Measurements from ENCODE around the gene REM2.

REM2 gene

DNA sequence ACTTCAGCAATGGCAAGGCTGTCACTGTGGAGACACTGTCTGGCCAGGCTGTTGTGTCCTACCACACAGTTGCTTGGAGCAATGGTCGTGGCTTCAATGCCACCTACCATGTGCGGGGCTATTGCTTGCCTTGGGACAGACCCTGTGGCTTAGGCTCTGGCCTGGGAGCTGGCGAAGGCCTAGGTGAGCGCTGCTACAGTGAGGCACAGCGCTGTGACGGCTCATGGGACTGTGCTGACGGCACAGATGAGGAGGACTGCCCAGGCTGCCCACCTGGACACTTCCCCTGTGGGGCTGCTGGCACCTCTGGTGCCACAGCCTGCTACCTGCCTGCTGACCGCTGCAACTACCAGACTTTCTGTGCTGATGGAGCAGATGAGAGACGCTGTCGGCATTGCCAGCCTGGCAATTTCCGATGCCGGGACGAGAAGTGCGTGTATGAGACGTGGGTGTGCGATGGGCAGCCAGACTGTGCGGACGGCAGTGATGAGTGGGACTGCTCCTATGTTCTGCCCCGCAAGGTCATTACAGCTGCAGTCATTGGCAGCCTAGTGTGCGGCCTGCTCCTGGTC lies 7.2 kb upstream of the REM2 start:
- DNase-seq: no peak

DNA sequence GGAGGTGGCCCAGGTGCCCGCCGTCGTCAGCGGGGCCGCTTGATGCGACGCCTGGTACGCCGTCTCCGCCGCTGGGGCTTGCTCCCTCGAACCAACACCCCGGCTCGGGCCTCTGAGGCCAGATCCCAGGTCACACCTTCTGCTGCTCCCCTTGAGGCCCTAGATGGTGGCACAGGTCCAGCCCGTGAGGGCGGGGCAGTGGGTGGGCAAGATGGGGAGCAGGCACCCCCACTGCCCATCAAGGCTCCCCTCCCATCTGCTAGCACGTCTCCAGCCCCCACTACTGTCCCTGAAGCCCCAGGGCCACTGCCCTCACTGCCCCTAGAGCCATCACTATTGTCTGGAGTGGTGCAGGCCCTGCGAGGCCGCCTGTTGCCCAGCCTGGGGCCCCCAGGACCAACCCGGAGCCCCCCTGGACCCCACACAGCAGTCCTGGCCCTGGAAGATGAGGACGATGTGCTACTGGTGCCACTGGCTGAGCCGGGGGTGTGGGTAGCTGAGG lies 6.0 kb upstream of the REM2 start:
- DNase-seq: no peak

DNA sequence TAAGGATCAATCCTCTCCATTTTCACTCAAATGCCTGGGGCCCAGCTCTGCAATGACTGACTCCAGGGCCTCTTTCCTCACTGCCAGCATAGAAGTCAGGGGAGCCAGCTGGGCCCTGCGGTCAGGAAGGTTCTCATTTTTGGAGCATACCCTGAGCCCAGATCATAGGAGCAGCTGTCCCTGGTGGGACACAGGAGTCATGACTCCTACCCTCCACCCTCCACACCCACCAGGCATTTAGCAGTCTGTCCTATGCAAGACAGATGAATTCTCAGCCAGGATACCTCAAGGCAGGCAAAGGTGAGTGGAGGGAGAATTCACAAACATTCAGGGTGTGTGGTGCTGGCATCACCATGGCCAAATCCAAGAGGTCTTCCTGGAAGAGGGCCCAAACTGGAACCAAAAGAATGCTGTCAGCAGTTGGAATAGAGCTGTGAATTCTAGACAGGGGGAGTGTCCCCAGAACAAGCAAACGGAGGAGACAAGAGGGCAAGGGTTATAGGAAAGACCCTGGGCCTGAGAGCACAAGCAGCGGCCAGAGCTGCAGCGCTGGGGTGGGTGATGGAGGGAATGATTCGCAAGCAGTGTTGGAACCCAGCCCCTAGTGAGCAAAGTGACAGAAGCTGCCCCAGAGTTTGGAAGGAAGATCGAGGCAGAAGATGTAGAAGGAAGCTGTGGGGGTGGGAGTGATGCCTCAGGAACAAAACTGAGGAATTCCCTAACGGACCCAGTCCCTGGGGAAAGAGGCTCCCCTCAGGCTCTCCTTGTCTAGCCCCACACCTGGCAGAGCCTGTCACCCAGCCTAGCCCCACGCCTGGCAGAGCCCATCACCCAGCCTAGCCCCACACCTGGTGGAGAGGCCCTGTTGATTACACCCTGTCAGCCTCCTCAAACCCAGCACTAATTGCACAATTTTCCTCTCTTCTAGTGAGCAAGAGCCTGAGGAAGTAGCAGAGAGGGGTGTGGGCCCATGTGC lies 4.5 kb upstream of the REM2 start:
- DNase-seq: no peak

DNA sequence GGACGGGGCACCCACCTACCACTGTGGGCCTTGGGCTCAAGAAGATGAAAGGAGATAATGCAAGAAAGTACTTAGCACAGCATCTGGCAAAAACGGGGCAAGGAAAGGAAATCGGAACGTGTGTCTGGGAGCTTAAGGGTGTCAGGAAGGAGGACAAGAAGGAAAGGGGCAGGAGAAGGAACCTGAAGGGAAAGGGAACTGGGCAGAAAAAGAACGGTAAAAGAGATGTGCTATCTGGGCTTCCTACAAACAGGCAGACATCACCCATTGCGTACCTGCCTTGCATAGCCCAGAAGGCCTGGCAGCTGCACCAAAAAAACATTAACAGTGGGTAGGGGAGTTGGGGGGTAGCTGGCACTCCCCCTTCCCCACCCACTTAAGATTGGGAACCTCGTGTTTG lies 958 bp upstream of the REM2 start:
- no peak for DNase-seq

DNA sequence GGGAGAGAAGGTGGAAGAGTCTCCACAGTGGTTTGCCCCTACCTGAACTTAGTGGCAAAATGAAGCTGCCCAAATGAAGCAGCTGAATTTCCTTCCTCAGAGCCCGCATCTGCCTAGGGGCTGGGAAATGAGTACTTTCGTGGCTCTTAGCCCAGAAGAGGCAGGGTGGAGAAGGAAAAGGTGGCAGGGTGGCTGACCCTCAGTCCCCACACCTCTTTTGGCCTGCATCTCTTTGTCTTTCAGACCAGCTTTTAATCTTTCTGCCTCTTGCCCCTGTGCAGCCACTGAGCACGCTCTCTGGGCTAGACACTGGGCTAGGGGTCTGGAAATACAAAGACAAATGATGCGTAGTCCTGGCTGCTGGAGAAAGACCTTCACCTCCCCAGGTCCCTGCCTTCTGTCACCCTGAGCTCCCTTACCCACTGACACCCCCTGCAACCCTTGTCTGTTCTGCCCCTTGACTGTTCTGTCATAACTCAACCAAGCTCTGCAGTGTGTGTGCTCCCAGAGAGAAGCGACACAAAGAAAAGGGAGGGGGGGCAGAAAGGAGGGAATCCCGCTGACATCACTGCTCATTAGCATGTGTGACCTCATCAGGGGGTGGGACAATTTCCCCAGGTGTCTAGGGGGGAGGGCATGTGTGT lies 371 bp upstream of the REM2 start:
- peak; percentile 22 for DNase-seq

DNA sequence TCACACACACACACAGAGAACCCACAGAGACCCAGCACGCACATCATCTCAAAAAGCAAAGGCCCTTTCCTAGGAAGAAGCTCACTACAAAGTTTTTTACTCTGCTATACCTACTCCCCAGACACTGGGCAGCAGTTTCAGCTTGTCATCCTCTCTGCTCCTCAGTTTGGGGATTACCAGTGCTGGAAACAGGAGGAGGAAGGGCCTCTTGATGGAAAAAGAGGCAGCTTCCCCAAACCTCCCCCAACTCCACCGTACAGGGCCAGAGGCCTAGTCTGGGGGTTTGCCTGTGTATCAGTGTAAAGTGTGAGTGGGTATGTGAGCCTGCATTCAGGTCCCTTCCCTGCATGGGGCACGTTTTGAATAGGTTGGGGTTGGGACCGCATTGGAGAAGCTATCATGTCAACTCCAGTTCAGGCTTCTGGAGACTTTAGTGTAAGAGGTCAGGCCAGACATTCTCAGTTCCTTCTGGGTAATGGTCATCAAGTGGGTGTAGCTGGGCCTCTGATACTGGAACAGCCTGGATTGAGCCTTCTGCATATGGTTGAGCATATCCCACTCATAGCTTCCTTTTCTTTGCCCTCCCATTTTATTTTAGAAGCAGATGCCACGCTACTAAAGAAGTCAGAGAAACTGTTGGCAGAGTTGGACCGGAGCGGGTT lies 1.2 kb downstream of the REM2 start:
- DNase-seq: no peak

DNA sequence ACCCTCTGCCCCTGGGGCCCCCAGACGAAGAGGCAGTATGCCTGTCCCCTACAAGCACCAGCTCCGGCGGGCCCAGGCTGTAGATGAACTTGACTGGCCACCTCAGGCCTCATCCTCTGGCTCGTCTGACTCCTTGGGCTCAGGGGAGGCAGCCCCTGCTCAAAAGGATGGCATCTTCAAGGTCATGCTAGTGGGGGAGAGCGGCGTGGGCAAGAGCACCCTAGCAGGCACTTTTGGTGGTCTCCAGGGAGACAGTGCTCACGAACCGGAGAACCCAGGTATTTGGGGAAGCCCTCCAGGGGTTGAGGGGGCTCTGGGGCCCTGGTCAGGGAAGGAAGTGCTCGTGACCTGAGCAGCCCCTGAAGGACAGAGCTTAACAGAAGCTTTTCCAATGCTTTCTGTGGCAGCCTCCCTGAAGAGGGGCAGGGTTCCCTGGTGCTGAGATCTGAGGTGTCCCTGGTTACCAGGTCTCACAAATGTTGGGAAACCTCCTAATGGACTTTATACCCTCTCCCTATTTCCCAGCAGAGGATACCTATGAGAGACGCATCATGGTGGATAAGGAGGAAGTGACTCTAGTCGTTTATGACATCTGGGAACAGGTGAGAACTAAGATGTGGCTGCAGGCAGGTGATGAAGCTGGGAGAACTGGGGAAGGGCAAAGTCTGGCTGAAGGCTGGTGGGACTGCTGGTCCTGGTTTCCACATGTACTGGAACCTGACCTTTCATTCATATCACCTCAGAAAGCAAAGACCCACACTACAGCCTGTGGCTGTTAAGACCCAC lies 1.9 kb downstream of the REM2 start:
- DNase-seq: no peak

DNA sequence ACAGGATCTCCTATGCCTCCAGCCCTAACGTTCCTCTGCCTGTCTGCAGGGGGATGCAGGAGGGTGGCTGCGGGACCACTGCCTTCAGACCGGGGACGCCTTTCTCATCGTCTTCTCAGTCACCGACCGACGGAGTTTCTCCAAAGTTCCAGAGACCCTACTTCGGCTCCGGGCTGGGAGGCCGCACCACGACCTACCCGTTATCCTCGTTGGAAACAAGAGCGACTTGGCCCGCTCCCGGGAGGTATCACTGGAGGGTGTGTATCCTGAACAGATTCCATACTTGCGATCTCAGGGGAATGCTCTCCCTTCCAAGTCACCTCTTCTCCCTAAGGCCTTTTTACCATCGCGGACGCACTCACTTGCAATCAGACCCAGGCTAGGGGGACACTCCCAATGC lies 3.0 kb downstream of the REM2 start:
- DNase-seq: no peak

DNA sequence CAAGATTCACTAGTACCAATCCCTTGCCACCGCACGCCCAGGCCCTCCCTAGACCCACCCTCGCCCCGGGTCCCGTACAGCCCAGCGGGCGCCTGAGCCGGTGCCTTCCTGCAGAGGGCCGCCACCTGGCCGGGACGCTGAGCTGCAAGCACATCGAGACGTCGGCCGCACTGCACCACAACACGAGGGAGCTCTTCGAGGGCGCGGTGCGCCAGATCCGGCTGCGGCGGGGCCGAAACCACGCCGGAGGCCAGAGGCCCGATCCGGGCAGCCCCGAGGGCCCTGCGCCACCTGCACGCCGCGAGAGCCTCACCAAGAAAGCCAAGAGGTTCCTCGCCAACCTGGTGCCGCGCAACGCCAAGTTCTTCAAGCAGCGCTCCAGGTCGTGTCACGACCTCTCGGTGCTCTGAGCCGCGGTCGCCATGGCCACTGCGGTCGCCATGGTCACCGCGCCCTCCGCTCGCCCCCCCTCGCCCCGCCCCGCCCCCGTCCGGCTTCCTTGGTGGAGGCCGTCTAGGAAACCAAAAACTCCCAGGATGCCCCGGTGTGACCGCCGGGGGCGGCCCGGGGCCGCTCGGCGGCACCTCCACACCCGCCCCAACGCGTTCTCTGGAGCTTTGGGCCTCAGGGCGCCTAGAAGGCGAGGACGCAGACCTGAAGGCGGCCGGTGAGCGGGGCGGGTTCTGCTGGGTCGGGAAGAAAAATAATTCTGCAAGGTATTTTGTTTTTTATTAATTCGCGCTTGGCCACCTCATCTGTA lies 3.7 kb downstream of the REM2 start:
- DNase-seq: peak; percentile 60

DNA sequence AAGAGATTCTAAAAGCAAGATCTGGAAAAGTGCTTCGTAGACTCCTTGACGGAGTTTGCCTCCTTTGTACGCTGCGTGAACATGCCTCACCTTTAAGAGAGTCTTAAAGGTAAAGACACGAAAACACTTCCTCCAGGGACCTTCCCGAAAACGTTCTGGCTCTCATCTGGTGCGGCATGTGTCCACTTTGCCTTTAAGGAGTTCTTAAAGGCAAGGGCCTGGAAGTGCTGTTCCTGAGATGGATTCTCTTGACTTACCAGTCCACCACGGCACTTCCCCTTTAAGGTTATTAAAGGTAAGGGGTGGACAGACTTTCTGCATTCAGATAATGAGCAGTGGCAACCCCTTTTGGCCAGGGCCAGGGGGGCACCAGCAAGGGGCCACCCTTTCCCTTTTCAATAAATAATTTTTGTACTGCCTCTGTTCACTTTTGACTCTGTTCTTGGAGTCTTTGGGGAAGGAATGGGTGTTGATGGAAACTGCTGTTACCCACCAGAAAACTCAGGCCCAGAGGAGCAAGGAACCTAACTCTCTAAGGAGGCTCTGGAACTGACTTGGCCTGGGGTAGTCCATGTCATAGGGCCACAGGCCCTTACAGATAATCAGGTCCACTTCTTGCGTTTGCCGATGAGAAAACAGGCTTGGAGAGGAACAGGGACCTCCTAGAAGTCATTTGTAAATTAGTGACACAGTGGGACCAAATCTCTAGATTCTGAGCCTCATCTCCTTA lies 4.4 kb downstream of the REM2 start:
- DNase-seq: peak; percentile 97

DNA sequence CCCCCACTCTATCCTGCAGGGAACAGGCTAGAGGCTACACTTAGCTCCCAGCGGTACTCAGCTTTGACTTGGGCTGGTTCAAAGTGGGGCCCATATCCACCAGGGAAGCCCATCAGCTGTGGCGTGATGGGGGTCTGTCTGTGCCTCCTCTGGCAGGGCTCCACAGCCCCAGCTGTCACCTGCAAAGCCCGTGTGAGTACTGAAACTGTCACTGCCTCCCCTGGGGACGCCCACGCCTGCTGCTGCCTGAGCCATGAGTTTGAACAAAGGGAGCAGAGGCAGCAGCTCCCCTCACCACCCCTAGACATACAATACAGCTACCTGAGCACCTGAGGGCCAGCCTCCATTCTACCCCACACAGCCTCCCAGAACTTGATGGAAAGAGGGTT lies 5.0 kb downstream of the REM2 start:
- no peak for DNase-seq

DNA sequence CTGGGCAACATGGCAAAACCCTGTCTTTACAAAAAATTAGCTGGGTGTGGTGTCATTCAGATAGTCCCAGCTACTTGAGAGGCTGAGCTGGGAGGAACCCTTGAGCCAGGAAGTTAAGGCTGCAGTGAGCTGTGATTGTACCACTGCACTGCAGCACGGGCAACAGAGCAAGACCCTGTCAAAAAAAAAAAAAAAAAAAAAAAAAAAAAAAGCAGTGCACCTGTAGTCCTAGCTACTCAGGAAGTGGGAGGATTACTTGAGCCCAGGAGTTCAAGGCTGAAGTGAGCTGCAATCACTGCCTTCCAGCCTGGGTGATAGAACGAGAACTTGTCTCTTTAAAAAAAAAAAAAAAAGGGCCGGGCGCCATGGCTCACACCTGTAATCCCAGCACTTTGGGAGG lies 5.6 kb downstream of the REM2 start:
- no peak for DNase-seq

DNA sequence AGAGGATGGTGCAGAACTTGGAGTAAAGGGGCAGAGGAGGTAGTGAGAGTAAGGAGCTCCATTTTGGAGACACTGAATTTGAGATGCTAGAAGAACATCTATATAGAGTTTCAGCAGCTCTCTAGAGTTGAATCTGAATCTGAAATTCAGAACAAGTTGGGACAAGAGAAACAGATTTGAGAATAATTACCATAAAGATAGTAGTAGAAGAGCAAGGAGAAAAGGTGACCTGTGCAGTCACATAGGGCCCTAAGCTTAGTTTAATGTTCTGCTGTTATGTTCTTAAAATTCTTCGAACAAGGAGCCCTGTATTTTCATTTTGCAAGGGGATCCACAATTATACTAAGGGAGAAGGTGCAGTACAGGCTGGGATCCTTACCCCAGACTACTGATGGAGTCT lies 7.4 kb downstream of the REM2 start:
- no peak for DNase-seq

DNA sequence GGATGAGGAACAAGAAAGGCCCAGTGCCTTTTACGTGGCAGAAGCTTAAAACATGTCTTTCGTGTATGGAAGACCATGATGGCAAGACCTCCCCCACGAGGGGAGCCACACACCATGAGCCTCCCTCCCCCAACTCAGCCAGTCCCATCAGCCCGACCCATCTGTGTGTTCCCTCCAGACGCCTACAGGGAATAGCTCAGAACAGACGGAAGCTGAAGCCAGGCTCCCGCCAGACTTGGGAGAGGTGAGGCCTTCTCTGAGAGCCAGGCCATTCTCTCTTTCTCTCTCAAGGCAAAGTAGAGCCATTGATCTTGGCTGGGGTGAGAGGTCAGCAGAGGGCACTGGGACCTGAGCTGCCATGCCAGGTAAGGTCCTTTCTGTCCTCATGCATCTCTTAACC lies 9.5 kb downstream of the REM2 start:
- no peak for DNase-seq

DNA sequence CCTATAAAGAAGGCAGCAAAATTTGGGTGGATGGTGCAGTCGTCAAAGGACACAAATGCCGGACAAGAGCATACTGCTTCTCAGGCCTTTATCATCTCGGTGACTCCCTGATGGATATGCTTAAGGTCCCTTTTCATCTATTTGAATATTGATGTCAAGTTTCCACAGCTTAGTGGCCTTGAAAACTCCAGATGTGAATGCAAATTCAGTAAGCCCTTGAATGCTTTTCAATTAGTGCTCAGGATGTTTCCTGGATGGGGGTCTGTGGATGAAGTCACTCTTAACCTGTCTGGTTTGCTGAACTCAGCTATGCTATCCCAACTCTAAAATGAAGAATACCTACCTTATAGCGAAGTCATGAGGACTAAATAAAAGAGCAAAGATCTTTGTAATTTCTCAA lies 10.7 kb downstream of the REM2 start:
- no peak for DNase-seq

DNA sequence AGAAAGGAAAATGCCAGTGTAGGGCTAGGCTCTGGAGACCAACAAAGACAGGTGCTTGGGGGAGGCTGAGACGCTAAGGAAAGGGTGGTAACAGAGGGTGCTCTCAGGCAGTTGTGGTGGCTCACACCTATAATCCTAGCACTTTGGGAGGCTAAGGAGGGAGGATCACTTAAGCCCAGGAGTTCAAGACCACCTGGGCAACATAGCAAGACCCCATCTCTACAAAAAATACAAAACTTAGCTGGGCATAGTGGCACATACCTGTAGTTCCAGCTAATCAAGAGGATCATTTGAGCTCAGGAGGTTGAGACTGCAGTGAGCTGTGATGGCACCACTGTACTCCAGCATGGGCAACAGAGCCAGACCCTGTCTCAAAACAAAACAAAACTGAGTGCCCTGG lies 12.4 kb downstream of the REM2 start:
- DNase-seq: no peak

DNA sequence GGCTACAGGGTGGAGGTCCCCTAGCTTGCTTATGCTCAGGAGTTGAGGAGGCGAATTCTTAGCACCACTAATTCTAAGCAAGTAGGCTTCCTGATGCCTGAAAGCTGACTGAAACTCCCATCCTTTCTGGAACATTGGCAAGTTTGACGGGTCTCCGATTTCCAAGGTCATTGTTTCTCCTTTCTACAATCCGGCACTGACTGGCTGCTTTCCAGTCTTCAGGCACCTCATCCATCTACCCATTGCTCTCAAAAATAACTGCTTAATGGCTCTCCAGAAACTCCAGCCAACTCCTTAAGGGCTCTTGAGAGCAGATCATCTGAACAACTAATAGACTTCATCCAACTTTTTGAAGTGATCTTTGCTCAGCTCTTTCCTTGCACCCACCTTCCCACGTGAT lies 13.3 kb downstream of the REM2 start:
- no peak for DNase-seq

DNA sequence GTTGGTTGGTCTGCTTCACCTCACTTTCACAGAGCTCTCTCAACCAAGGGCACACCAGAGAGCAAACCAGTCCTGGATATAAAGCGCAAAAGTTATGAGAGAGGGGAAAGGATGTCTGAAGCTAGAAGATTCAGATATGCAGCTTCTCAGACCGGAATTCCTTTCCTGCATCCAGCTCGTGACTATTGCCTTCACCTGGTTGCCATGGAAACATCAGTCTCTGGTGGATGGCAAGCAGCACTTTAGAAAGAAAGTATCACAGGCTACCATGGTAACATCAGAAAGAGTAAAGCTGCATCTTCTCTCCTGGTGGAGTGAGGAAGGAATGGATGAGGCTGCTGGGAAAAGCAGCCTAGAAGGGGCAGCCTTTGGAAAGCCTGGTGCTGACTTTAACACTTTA lies 13.7 kb downstream of the REM2 start:
- no peak for DNase-seq

DNA sequence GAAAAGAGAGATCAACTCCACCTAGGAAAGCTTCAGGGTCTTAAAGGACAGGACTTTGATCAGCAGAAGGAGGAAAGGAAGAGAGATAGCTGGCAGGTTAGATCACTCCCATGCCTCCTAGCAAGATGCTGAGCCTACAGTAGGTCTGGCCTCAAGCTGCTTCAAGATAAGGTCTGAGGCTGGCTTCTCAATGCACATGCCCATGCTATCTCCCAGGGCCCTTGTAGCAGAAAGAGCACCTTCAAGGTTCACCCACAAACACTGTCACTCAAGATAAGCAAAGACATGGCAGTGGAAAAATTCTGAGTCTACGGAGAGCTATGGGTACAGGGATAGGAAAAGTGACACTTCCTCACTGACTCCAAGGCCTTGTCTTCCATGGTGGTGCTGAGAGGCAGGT lies 14.3 kb downstream of the REM2 start:
- DNase-seq: no peak

DNA sequence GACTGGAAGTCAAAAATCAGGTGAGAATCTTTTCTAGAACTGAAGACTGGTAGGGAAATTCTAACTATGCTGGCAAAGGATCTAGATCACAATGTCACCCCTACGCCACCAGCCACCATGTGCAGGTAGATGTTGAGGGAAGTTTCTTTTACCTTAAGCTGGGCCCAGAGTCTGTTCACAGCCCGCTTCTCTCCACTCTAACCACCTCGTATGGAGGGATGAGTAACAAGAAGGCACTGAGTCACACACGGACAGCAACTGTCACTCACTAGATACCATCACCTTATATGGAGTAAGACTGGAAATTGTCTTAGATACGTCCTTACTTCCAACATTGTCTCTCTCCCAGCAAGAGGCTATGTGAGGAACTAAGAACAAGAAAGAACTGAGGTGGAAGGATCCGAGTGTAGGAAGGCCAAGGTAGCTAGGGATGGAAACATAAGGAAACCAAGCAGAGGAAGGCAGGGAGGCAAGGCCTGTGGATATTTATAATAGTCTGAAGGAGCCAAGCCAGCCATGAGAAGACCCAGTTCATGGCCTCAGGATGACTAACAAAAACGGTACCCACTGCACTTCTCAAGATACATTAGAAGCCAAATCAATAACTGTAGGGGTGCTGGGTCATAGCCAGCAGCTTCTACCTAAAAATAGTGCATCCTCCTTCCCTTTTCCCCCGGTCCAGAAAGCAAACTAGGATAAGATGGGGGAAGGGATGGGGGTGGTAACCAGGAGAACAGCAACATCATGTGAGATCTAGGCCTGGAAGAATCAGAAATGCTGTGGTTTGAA lies 15.5 kb downstream of the REM2 start:
- no peak for DNase-seq

All from DMS153 (cell line).